NCI-H1092 (cell line): ENCODE measurements around the gene FBXL15.

Source experiments
- DNase-seq: peaks from one replicate; lab custom pipeline; 2025; lab: John Stamatoyannopoulos, UW

Gene FBXL15

GRCh38 chr10:102411341-102412255 is 9.0 kb upstream of the FBXL15 start:
- DNase-seq = no peak

- DNase-seq = no peak
These were observed 8.3 kb upstream of the FBXL15 start for GRCh38 chr10:102412293-102412692.

GRCh38 chr10:102413053-102413705 is 7.5 kb upstream of the FBXL15 start:
- peak; percentile 72 for DNase-seq

GRCh38 chr10:102413806-102414561 is 6.7 kb upstream of the FBXL15 start:
- no peak for DNase-seq

- DNase-seq = no peak
These were observed 5.9 kb upstream of the FBXL15 start for GRCh38 chr10:102414749-102415148.

- DNase-seq = no peak
These were observed 4.4 kb upstream of the FBXL15 start for GRCh38 chr10:102416283-102416682.

GRCh38 chr10:102416695-102417094 is 3.9 kb upstream of the FBXL15 start:
- DNase-seq = no peak

- peak; percentile 71 for DNase-seq
These were observed 1.9 kb upstream of the FBXL15 start, which contains the start of gene PSD for GRCh38 chr10:102418622-102419268. TSS of gene PSD (minus strand) at chr10:102418785. CDS start at chr10:102417038, 1,747 bp downstream.

- DNase-seq = peak; percentile 66
These were observed 1.1 kb upstream of the FBXL15 start for GRCh38 chr10:102419269-102420180.

- DNase-seq = no peak
These were observed 389 bp upstream of the FBXL15 start for GRCh38 chr10:102420181-102420713.

GRCh38 chr10:102421507-102421756 is 796 bp downstream of the FBXL15 start:
- no peak for DNase-seq

GRCh38 chr10:102421757-102422512 is 1.3 kb downstream of the FBXL15 start:
- DNase-seq = no peak

- DNase-seq = no peak
These were observed 2.0 kb downstream of the FBXL15 start for GRCh38 chr10:102422545-102423129.

GRCh38 chr10:102423372-102423968 is 2.8 kb downstream of the FBXL15 start:
- DNase-seq = no peak

- DNase-seq = no peak
These were observed 3.5 kb downstream of the FBXL15 start for GRCh38 chr10:102424145-102424544.

GRCh38 chr10:102424916-102425315 is 4.3 kb downstream of the FBXL15 start:
- no peak for DNase-seq

GRCh38 chr10:102425444-102425843 is 4.8 kb downstream of the FBXL15 start:
- DNase-seq = no peak

GRCh38 chr10:102426803-102427287 is 6.2 kb downstream of the FBXL15 start:
- no peak for DNase-seq

GRCh38 chr10:102429468-102429867 is 8.8 kb downstream of the FBXL15 start:
- no peak for DNase-seq
